Keratinocyte (primary cell): ENCODE results near the gene OR1L8. TPM values are rescaled to one million over a fixed set of nuclear protein-coding genes. Genes with fewer than 3 reads are reported as not detected.

Experiments used
- DNase-seq: peaks from one replicate; pipeline ENCODE4 v3.0.0-alpha.2; 2011; ENCODE audit warnings: low read depth, missing footprints, low spot score
- FAIRE-seq: peaks from 2 replicates; lab custom pipeline; 2011; peaks lifted over from hg19 to GRCh38; lab: Jason Lieb, UNC
- H2AFZ ChIP-seq: 2 replicates; pipeline ENCODE4 v1.6.0; 2012; ENCODE audit warnings: low read length, control low read depth, inconsistent platforms; ENCODE audit not compliant: control insufficient read depth
- H3K27ac ChIP-seq: 2 replicates; pipeline ENCODE4 v1.5.1; 2011; ENCODE audit warnings: low read length; ENCODE audit not compliant: control insufficient read depth, insufficient read depth
- H3K27me3 ChIP-seq: 3 replicates; pipeline ENCODE4 v1.6.0; 2011; ENCODE audit warnings: low read length; ENCODE audit not compliant: control insufficient read depth, insufficient read depth; ENCODE audit errors: extremely low read depth
- H3K36me3 ChIP-seq, 2 experiments: 2 replicates in 1 of 2; 3 replicates in 1 of 2; pipeline ENCODE4 v1.5.1; 2011; ENCODE audit warnings: low read length in 2 of 2, mild to moderate bottlenecking in 1 of 2; ENCODE audit not compliant: control insufficient read depth in 2 of 2, insufficient read depth in 2 of 2; ENCODE audit errors: extremely low read depth in 1 of 2
- H3K4me1 ChIP-seq: 3 replicates; pipeline ENCODE4 v1.5.1; 2011; ENCODE audit warnings: low read length; ENCODE audit not compliant: control insufficient read depth, insufficient read depth; ENCODE audit errors: extremely low read depth
- H3K4me2 ChIP-seq: 3 replicates; pipeline ENCODE4 v1.6.0; 2011; ENCODE audit warnings: low read depth, low read length; ENCODE audit not compliant: control insufficient read depth, insufficient read depth; ENCODE audit errors: extremely low read depth
- H3K4me3 ChIP-seq, 3 experiments: fragments of 200-600 bp in 1 of 3; sonication (generic) in 1 of 3; 2 replicates in 2 of 3; 3 replicates in 1 of 3; pipeline ENCODE4 v1.5.1; 2011 to 2016; ENCODE audit warnings: low read length in 3 of 3, mild to moderate bottlenecking in 3 of 3, control low read depth in 2 of 3, inconsistent platforms in 1 of 3, low read depth in 1 of 3, mixed read lengths in 1 of 3, mixed run types in 1 of 3, moderate library complexity in 1 of 3; ENCODE audit not compliant: control insufficient read depth in 2 of 3, insufficient read depth in 2 of 3; ENCODE audit errors: extremely low read depth in 1 of 3
- H3K79me2 ChIP-seq: 2 replicates; pipeline ENCODE4 v1.6.0; 2012; ENCODE audit warnings: low read length; ENCODE audit not compliant: control insufficient read depth, insufficient read depth
- H3K9ac ChIP-seq: 3 replicates; pipeline ENCODE4 v1.6.0; 2011; ENCODE audit warnings: low read length; ENCODE audit not compliant: control insufficient read depth, insufficient read depth; ENCODE audit errors: extremely low read depth
- H3K9me1 ChIP-seq: 3 replicates; pipeline ENCODE4 v1.6.0; 2011; ENCODE audit warnings: low read length; ENCODE audit not compliant: control insufficient read depth, insufficient read depth; ENCODE audit errors: extremely low read depth
- H3K9me3 ChIP-seq: 2 replicates; pipeline ENCODE4 v1.5.1; 2012; ENCODE audit warnings: low read depth, low read length; ENCODE audit not compliant: control insufficient read depth
- H4K20me1 ChIP-seq: 3 replicates; pipeline ENCODE4 v1.6.0; 2011; ENCODE audit warnings: low read length; ENCODE audit not compliant: control insufficient read depth, insufficient read depth; ENCODE audit errors: extremely low read depth
- EZH2 ChIP-seq: IDR thresholded peaks from one replicate; pipeline ENCODE4 v1.6.1; 2012; ENCODE audit warnings: inconsistent platforms, mild to moderate bottlenecking, low read length, moderate library complexity
- dilution Hi-C: fragments of 300-500 bp; cut with MboI; formaldehyde crosslinking; loops from one replicate; pipeline ENCODE4 v1.7.0; 2020; ENCODE audit warnings: low sequenced_read_pairs; ENCODE audit not compliant: extremely low pct_ligation_motif_present
- polyA plus RNA-seq, 5 experiments: library from polyadenylated mRNA; depleted of rRNA in 3 of 5; stranded (reverse) in 3 of 5; stranded (forward) in 1 of 5; unstranded in 1 of 5; fragments of >200 nt; gene quantifications; 1 replicate in 1 of 5; 2 replicates in 3 of 5; 3 replicates in 1 of 5; pipeline versions ENCODE4 v1.2.1 to v1.2.3, GENCODE V29; 2011 to 2012; ENCODE audit warnings: missing spikeins in 2 of 5, low read depth in 1 of 5, low replicate concordance in 1 of 5
- TF ChIP-seq, protein P1 (sequence below), 3 experiments: IDR thresholded peaks in 1 of 3; conservative IDR thresholded peaks in 1 of 3; optimal IDR thresholded peaks in 1 of 3; 2 replicates in 2 of 3; 3 replicates in 1 of 3; pipeline versions ENCODE3 to v1.5.1; 2011; ENCODE audit warnings: low read length in 3 of 3, mild to moderate bottlenecking in 3 of 3, moderate library complexity in 2 of 3, control low read depth in 1 of 3, inconsistent platforms in 1 of 3; ENCODE audit not compliant: insufficient read depth in 2 of 3; ENCODE audit errors: extremely low read depth in 1 of 3

OR1L8 gene
- polyA plus RNA-seq, 1 donor (not counting 4 experiments of a cell fraction or from before 2014, with no cell fraction given) = not detected

DNA sequence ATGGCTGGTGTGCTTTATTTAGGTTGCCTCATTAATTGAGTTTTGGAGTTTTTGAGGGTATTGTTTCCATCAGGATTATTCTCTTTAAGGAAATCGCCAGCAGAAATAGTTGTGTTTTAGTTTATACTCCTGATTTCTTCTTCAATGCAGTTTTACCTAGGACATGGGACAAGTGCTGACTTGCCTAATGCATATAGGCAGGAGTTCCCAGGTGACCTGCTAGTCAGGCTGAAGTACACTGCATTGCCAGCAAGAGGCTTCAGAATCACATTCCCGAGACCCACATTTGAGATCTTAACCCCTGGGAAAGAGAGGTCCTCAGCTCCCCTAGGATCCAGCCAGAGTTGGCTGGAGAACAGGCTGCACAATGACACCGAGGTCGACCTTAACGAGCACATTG is 31.8 kb downstream of the OR1L8 start:
- no peak overlapping the region for H3K4me3 ChIP-seq
- H3K4me2 ChIP-seq = no peak overlapping the region
- H3K79me2 ChIP-seq = no peaks in the 10 kb centered on the region
- H3K9me3 ChIP-seq = no peaks in the 10 kb centered on the region
- no peaks in the 10 kb centered on the region for H3K36me3 ChIP-seq
- dilution Hi-C loops = no loop called here
- H3K4me1 ChIP-seq = no peaks in the 10 kb centered on the region
- no peaks in the 10 kb centered on the region for H4K20me1 ChIP-seq
- TF ChIP-seq EZH2 = no peak
- TF ChIP-seq, protein P1, sequence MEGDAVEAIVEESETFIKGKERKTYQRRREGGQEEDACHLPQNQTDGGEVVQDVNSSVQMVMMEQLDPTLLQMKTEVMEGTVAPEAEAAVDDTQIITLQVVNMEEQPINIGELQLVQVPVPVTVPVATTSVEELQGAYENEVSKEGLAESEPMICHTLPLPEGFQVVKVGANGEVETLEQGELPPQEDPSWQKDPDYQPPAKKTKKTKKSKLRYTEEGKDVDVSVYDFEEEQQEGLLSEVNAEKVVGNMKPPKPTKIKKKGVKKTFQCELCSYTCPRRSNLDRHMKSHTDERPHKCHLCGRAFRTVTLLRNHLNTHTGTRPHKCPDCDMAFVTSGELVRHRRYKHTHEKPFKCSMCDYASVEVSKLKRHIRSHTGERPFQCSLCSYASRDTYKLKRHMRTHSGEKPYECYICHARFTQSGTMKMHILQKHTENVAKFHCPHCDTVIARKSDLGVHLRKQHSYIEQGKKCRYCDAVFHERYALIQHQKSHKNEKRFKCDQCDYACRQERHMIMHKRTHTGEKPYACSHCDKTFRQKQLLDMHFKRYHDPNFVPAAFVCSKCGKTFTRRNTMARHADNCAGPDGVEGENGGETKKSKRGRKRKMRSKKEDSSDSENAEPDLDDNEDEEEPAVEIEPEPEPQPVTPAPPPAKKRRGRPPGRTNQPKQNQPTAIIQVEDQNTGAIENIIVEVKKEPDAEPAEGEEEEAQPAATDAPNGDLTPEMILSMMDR (optimal IDR thresholded peaks at IDR 0.05 in 1 of 3, IDR thresholded peaks at IDR 0.05 in 1 of 3, conservative IDR thresholded peaks at IDR 0.05 in 1 of 3; ENCODE audit: extremely low read depth in 1 of 3, insufficient read depth in 2 of 3, low read length in 3 of 3) = peak in 1 of 3 experiments; percentile 15
- no peak overlapping the region for H3K27ac ChIP-seq
- H3K27me3 ChIP-seq = no peaks in the 10 kb centered on the region
- H2AFZ ChIP-seq = no peak overlapping the region
- no peaks in the 10 kb centered on the region for H3K9me1 ChIP-seq
- DNase-seq (no peak), FAIRE-seq (no peak)
- no peak overlapping the region for H3K9ac ChIP-seq

DNA sequence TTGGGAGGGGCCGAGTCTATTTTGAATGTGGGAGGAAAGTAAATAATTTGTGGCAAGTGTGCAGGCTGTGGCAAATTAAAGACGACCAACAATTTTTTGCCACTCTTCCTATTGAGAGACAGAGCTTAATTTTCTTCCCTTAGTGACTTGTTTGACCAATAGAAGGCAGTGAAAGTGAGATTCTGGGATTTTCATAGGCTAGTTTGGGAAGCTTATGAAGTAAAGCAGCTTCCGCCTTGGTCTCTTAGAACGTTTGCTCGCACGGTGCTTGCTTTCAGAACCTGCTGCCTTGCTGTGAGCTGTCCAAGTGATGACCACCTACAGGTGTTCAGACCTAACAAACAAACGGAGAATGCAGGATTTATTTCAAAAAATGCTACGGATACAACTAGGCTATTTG is 37.0 kb downstream of the OR1L8 start:
- H3K27me3 ChIP-seq = no peaks in the 10 kb centered on the region
- H2AFZ ChIP-seq = no peak overlapping the region
- dilution Hi-C loops = no loop called here
- TF ChIP-seq, protein P1 (optimal IDR thresholded peaks at IDR 0.05 in 1 of 3, IDR thresholded peaks at IDR 0.05 in 1 of 3, conservative IDR thresholded peaks at IDR 0.05 in 1 of 3; ENCODE audit: extremely low read depth in 1 of 3, insufficient read depth in 2 of 3, low read length in 3 of 3) = no peak
- TF ChIP-seq EZH2 = no peak
- no peak for FAIRE-seq
- H3K36me3 ChIP-seq = no peaks in the 10 kb centered on the region
- H3K4me3 ChIP-seq = no peak overlapping the region
- no peaks in the 10 kb centered on the region for H4K20me1 ChIP-seq
- no peak overlapping the region for H3K27ac ChIP-seq
- no peak overlapping the region for H3K9ac ChIP-seq
- no peaks in the 10 kb centered on the region for H3K9me3 ChIP-seq
- no peaks in the 10 kb centered on the region for H3K4me1 ChIP-seq
- no peak for DNase-seq
- H3K9me1 ChIP-seq = no peaks in the 10 kb centered on the region
- H3K79me2 ChIP-seq = no peaks in the 10 kb centered on the region
- H3K4me2 ChIP-seq = no peak overlapping the region
